Endothelial cell (in vitro differentiated cells): Measurements from ENCODE around the gene MAGEA6. TPM values are rescaled to one million over a fixed set of nuclear protein-coding genes. Genes with fewer than 3 reads are reported as not detected.
"Not testable (repeated sequence)": the region's sequence is repeated elsewhere in the genome, so short reads cannot be mapped to it uniquely, and the experiment has no call there.

Experiments used
- DNase-seq: peaks from one replicate; pipeline ENCODE4 v3.0.0; 2021; ENCODE audit warnings: low spot score
- H3K27ac Mint-ChIP-seq: one replicate; pipeline ENCODE4 v1.8.0; 2021; ENCODE audit warnings: mixed read lengths, inconsistent platforms; ENCODE audit not compliant: unreplicated experiment
- H3K27me3 Mint-ChIP-seq: one replicate; pipeline ENCODE4 v1.8.0; 2021; ENCODE audit warnings: mild to moderate bottlenecking, moderate library complexity, mixed read lengths, inconsistent platforms; ENCODE audit not compliant: unreplicated experiment
- H3K36me3 Mint-ChIP-seq: one replicate; pipeline ENCODE4 v1.8.0; 2021; ENCODE audit warnings: mild to moderate bottlenecking, low read depth, mixed read lengths, inconsistent platforms; ENCODE audit not compliant: unreplicated experiment
- H3K4me1 Mint-ChIP-seq: one replicate; pipeline ENCODE4 v1.8.0; 2021; ENCODE audit warnings: mild to moderate bottlenecking, mixed read lengths, inconsistent platforms; ENCODE audit not compliant: unreplicated experiment
- H3K4me3 Mint-ChIP-seq: one replicate; pipeline ENCODE4 v1.8.0; 2021; ENCODE audit warnings: mild to moderate bottlenecking, mixed read lengths, inconsistent platforms; ENCODE audit not compliant: unreplicated experiment
- H3K9me3 Mint-ChIP-seq: one replicate; pipeline ENCODE4 v1.8.0; 2021; ENCODE audit warnings: mixed read lengths, inconsistent platforms; ENCODE audit not compliant: unreplicated experiment
- total RNA-seq: library from RNA; stranded (reverse); fragmentation: NEBNext Ultra II Directional; extraction: Animal tissue kit (Norgen Biotek cat#: 25700); gene quantifications from one replicate; pipeline ENCODE4 v1.2.1, GENCODE V29; 2021; ENCODE audit not compliant: unreplicated experiment
- TF ChIP-seq, protein P1 (sequence below): fragments of 200-600 bp; sonication (generic); IDR thresholded peaks from one replicate; pipeline ENCODE4 v1.5.0; 2021; ENCODE audit warnings: antibody characterized with exemption; ENCODE audit not compliant: unreplicated experiment

MAGEA6 gene
- total RNA-seq, 1 donor from 2014 or later = not detected

- Mint-ChIP-seq H3K4me1 (peaks cover 8% of the 10 kb centered on the region), H3K27ac (no peak overlapping the region), H3K27me3 (peaks cover 2% of the 10 kb centered on the region), H3K9me3 (no peaks in the 10 kb centered on the region), H3K4me3 (no peak overlapping the region), H3K36me3 (no peaks in the 10 kb centered on the region)
- TF ChIP-seq, protein P1, sequence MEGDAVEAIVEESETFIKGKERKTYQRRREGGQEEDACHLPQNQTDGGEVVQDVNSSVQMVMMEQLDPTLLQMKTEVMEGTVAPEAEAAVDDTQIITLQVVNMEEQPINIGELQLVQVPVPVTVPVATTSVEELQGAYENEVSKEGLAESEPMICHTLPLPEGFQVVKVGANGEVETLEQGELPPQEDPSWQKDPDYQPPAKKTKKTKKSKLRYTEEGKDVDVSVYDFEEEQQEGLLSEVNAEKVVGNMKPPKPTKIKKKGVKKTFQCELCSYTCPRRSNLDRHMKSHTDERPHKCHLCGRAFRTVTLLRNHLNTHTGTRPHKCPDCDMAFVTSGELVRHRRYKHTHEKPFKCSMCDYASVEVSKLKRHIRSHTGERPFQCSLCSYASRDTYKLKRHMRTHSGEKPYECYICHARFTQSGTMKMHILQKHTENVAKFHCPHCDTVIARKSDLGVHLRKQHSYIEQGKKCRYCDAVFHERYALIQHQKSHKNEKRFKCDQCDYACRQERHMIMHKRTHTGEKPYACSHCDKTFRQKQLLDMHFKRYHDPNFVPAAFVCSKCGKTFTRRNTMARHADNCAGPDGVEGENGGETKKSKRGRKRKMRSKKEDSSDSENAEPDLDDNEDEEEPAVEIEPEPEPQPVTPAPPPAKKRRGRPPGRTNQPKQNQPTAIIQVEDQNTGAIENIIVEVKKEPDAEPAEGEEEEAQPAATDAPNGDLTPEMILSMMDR = no peak
- no peak for DNase-seq
These were observed 43.7 kb upstream of the MAGEA6 start for GRCh38 chrX:152813206-152813605.

DNA sequence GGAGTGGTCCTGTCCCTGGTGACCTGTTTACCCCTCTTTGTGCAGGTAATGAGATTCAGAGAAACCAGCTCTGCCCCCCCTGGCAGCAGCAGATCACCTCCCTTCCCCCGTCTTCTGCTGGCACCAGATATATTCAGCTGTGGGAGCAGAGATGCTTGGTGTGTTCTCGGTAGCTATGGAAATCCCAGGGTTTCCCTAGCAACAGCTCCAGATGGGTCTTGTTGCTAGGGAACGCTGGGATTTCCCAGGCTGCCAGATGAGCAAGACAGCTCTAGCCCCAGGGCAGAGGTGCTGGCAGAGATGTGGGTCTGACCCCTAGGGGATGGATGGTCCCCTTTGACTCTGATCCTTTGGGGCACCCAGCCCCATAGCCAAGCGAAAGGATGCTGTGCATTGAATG is 40.9 kb upstream of the MAGEA6 start:
- no peak overlapping the region for H3K4me3 Mint-ChIP-seq
- TF ChIP-seq, protein P1 = no peak
- H3K36me3 Mint-ChIP-seq = no peaks in the 10 kb centered on the region
- H3K27ac Mint-ChIP-seq = no peak overlapping the region
- H3K4me1 Mint-ChIP-seq = peaks cover 8% of the 10 kb centered on the region
- H3K9me3 Mint-ChIP-seq = no peaks in the 10 kb centered on the region
- no peak for DNase-seq
- H3K27me3 Mint-ChIP-seq = peaks cover 2% of the 10 kb centered on the region

DNA sequence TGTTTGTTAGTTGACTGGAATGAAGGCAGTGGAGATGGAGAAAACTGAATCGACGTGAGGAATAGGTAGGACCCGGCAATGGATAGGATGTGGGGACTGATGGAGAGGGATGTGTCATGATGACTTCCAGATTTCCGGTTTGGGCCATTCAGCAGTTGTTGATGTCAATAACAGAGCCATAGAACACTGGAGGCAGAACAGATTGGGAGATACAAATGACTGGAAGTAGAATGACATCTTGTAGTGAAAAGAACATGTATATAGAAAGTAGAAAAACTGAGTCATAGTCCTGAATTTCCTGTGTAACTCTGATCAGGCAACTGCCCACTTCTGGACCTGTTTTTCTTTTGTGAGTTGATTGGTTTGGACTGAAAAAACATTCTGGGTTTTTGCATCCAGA is 36.5 kb upstream of the MAGEA6 start:
- Mint-ChIP-seq H3K27me3 (no peaks in the 10 kb centered on the region), H3K4me3 (no peak overlapping the region), H3K9me3 (no peaks in the 10 kb centered on the region), H3K4me1 (no peaks in the 10 kb centered on the region), H3K36me3 (no peaks in the 10 kb centered on the region), H3K27ac (no peak overlapping the region)
- TF ChIP-seq, protein P1 = no peak
- DNase-seq = no peak

DNA sequence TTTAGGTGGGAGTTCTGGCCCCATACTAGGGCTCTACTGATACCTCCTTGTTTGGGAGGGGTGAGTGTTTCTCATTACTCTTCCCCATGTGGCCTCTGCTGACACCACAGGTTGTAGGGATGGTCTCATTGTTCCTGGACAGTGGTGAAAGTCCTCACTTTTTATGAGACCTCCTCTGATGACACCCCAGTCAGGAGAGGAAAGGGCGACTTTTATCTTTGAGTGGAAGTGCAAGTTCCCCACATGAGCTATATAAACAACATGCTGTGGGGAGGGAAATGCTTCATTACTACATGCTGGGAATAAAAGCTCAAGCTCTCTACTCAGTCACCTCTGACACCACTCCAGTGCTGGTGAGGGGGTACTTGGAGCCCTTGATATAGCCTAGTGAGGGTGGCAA is 29.5 kb upstream of the MAGEA6 start:
- TF ChIP-seq, protein P1 = no peak
- Mint-ChIP-seq H3K27ac (no peak overlapping the region), H3K36me3 (no peaks in the 10 kb centered on the region), H3K4me1 (peaks cover 4% of the 10 kb centered on the region), H3K27me3 (no peaks in the 10 kb centered on the region), H3K4me3 (no peak overlapping the region), H3K9me3 (no peaks in the 10 kb centered on the region)
- DNase-seq = no peak

DNA sequence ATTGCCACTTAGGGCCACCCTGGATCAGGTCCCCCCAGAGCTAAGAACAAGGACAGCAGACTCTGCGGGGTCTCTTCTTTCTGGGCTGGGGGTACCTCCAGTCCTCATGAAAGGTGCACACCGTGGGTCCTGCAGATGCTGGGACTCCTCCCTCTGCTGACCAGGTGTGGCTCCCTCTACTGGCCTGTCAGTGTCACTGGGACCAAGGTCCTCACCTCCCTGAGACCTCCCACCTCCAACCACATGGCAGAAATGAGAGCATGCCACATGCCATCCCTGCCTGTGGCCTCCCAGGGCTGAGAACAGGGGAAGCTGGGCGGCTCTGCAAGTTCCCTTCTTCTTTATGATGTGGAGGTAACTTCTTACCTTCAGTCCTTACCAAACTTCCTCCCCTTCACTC is 17.6 kb upstream of the MAGEA6 start:
- not testable (repeated sequence) for H3K36me3 Mint-ChIP-seq, H3K9me3 Mint-ChIP-seq, DNase-seq, H3K4me3 Mint-ChIP-seq, H3K4me1 Mint-ChIP-seq, H3K27ac Mint-ChIP-seq, H3K27me3 Mint-ChIP-seq

DNA sequence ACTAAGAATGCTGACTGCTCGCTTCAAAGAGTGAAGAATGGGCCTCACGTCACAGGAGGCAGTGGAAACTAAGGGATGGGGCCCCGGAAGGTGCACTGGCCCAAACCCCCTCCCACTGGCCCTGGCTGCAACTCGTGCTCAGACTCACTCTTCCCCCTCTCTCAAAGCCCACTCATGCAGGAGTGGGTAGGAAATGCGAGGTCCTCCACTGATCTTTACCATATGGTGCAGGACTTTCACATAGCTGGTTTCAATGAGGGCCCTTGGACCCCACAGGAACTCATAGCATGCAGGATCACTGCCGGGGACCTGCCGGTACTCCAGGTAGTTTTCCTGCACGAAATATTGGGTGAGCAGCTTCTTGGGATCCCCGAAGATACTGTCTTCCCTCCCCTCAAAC is 2.9 kb downstream of the MAGEA6 start:
- not testable (repeated sequence) for DNase-seq, H3K4me3 Mint-ChIP-seq, H3K9me3 Mint-ChIP-seq, H3K4me1 Mint-ChIP-seq, H3K27ac Mint-ChIP-seq, H3K36me3 Mint-ChIP-seq, H3K27me3 Mint-ChIP-seq

GRCh38 chrX:152761582-152761981 is 7.9 kb downstream of the MAGEA6 start:
- not testable (repeated sequence) for H3K4me3 Mint-ChIP-seq, DNase-seq, H3K4me1 Mint-ChIP-seq, H3K36me3 Mint-ChIP-seq, H3K9me3 Mint-ChIP-seq, H3K27me3 Mint-ChIP-seq, H3K27ac Mint-ChIP-seq

DNA sequence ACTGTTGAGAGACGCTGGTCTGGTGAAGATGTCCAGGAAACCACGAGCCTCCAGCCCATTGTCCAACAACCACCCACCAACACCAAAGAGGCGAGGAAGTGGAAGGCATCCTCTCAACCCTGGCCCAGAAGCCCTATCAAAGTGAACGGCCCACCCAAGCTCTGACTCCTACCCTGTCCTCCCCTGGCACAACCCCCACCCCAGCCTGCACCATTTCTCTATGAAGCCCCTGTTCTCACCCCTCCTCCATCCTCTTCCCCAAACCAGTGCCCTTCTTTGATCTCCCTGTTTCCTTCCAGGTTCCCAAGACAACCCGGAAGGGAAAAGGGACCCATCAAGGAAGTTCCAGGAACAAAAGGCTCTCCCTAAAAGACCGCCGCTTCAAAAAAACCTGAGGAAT is 9.9 kb downstream of the MAGEA6 start:
- not testable (repeated sequence) for DNase-seq, H3K4me3 Mint-ChIP-seq, H3K4me1 Mint-ChIP-seq, H3K27ac Mint-ChIP-seq, H3K36me3 Mint-ChIP-seq, H3K27me3 Mint-ChIP-seq, H3K9me3 Mint-ChIP-seq

- H3K4me3 Mint-ChIP-seq, H3K36me3 Mint-ChIP-seq, H3K27ac Mint-ChIP-seq, DNase-seq, H3K4me1 Mint-ChIP-seq, H3K9me3 Mint-ChIP-seq, H3K27me3 Mint-ChIP-seq: not testable (repeated sequence)
These were observed 10.6 kb downstream of the MAGEA6 start, which contains the start of gene CSAG3 for GRCh38 chrX:152758918-152759317. TSS of gene CSAG3 (plus strand) at chrX:152759218.
